Keratinocyte (primary cell): ENCODE results near the gene GUCA2A. TPM values are rescaled to one million over a fixed set of nuclear protein-coding genes. Genes with fewer than 3 reads are reported as not detected.

ENCODE experiments used
- DNase-seq: peaks from one replicate; pipeline ENCODE4 v3.0.0-alpha.2; 2011; ENCODE audit warnings: low read depth, missing footprints, low spot score
- FAIRE-seq: peaks from 2 replicates; lab custom pipeline; 2011; peaks lifted over from hg19 to GRCh38; lab: Jason Lieb, UNC
- H2AFZ ChIP-seq: 2 replicates; pipeline ENCODE4 v1.6.0; 2012; ENCODE audit warnings: low read length, control low read depth, inconsistent platforms; ENCODE audit not compliant: control insufficient read depth
- H3K27ac ChIP-seq: 2 replicates; pipeline ENCODE4 v1.5.1; 2011; ENCODE audit warnings: low read length; ENCODE audit not compliant: control insufficient read depth, insufficient read depth
- H3K27me3 ChIP-seq: 3 replicates; pipeline ENCODE4 v1.6.0; 2011; ENCODE audit warnings: low read length; ENCODE audit not compliant: control insufficient read depth, insufficient read depth; ENCODE audit errors: extremely low read depth
- H3K36me3 ChIP-seq, 2 experiments: 2 replicates in 1 of 2; 3 replicates in 1 of 2; pipeline ENCODE4 v1.5.1; 2011; ENCODE audit warnings: low read length in 2 of 2, mild to moderate bottlenecking in 1 of 2; ENCODE audit not compliant: control insufficient read depth in 2 of 2, insufficient read depth in 2 of 2; ENCODE audit errors: extremely low read depth in 1 of 2
- H3K4me1 ChIP-seq: 3 replicates; pipeline ENCODE4 v1.5.1; 2011; ENCODE audit warnings: low read length; ENCODE audit not compliant: control insufficient read depth, insufficient read depth; ENCODE audit errors: extremely low read depth
- H3K4me2 ChIP-seq: 3 replicates; pipeline ENCODE4 v1.6.0; 2011; ENCODE audit warnings: low read depth, low read length; ENCODE audit not compliant: control insufficient read depth, insufficient read depth; ENCODE audit errors: extremely low read depth
- H3K4me3 ChIP-seq, 3 experiments: fragments of 200-600 bp in 1 of 3; sonication (generic) in 1 of 3; 2 replicates in 2 of 3; 3 replicates in 1 of 3; pipeline ENCODE4 v1.5.1; 2011 to 2016; ENCODE audit warnings: low read length in 3 of 3, mild to moderate bottlenecking in 3 of 3, control low read depth in 2 of 3, inconsistent platforms in 1 of 3, low read depth in 1 of 3, mixed read lengths in 1 of 3, mixed run types in 1 of 3, moderate library complexity in 1 of 3; ENCODE audit not compliant: control insufficient read depth in 2 of 3, insufficient read depth in 2 of 3; ENCODE audit errors: extremely low read depth in 1 of 3
- H3K79me2 ChIP-seq: 2 replicates; pipeline ENCODE4 v1.6.0; 2012; ENCODE audit warnings: low read length; ENCODE audit not compliant: control insufficient read depth, insufficient read depth
- H3K9ac ChIP-seq: 3 replicates; pipeline ENCODE4 v1.6.0; 2011; ENCODE audit warnings: low read length; ENCODE audit not compliant: control insufficient read depth, insufficient read depth; ENCODE audit errors: extremely low read depth
- H3K9me1 ChIP-seq: 3 replicates; pipeline ENCODE4 v1.6.0; 2011; ENCODE audit warnings: low read length; ENCODE audit not compliant: control insufficient read depth, insufficient read depth; ENCODE audit errors: extremely low read depth
- H3K9me3 ChIP-seq: 2 replicates; pipeline ENCODE4 v1.5.1; 2012; ENCODE audit warnings: low read depth, low read length; ENCODE audit not compliant: control insufficient read depth
- H4K20me1 ChIP-seq: 3 replicates; pipeline ENCODE4 v1.6.0; 2011; ENCODE audit warnings: low read length; ENCODE audit not compliant: control insufficient read depth, insufficient read depth; ENCODE audit errors: extremely low read depth
- EZH2 ChIP-seq: IDR thresholded peaks from one replicate; pipeline ENCODE4 v1.6.1; 2012; ENCODE audit warnings: inconsistent platforms, mild to moderate bottlenecking, low read length, moderate library complexity
- dilution Hi-C: fragments of 300-500 bp; cut with MboI; formaldehyde crosslinking; loops from one replicate; pipeline ENCODE4 v1.7.0; 2020; ENCODE audit warnings: low sequenced_read_pairs; ENCODE audit not compliant: extremely low pct_ligation_motif_present
- polyA plus RNA-seq, 5 experiments: library from polyadenylated mRNA; depleted of rRNA in 3 of 5; stranded (reverse) in 3 of 5; stranded (forward) in 1 of 5; unstranded in 1 of 5; fragments of >200 nt; gene quantifications; 1 replicate in 1 of 5; 2 replicates in 3 of 5; 3 replicates in 1 of 5; pipeline versions ENCODE4 v1.2.1 to v1.2.3, GENCODE V29; 2011 to 2012; ENCODE audit warnings: missing spikeins in 2 of 5, low read depth in 1 of 5, low replicate concordance in 1 of 5
- TF ChIP-seq, protein P1 (sequence below), 3 experiments: IDR thresholded peaks in 1 of 3; conservative IDR thresholded peaks in 1 of 3; optimal IDR thresholded peaks in 1 of 3; 2 replicates in 2 of 3; 3 replicates in 1 of 3; pipeline versions ENCODE3 to v1.5.1; 2011; ENCODE audit warnings: low read length in 3 of 3, mild to moderate bottlenecking in 3 of 3, moderate library complexity in 2 of 3, control low read depth in 1 of 3, inconsistent platforms in 1 of 3; ENCODE audit not compliant: insufficient read depth in 2 of 3; ENCODE audit errors: extremely low read depth in 1 of 3

Gene GUCA2A
- polyA plus RNA-seq, 1 donor (not counting 4 experiments of a cell fraction or from before 2014, with no cell fraction given): not detected

DNA sequence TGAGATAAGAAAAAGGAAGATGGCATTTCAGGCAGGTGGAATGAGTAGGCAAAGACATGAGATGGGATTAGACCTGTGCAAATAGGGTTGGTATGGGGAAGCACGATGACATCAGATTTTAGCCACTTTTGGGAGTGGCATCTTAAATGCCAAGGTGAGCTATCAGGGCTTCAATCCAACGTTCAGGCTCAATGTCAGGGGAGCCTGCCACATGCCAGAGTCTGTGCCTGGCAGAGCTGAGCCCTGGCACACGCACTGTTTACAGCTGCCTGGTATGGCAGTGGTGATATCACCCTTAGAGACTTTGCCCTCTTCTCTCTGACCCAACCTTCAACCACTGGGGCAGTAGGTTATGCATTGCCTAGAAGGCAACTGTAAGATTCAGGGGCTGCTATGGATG, 12.4 kb downstream of the GUCA2A start:
- H4K20me1 ChIP-seq: no peaks in the 10 kb centered on the region
- H3K4me3 ChIP-seq: no peak overlapping the region
- no peak overlapping the region for H2AFZ ChIP-seq
- peaks cover 7% of the 10 kb centered on the region for H3K27me3 ChIP-seq
- DNase-seq: no peak
- no peaks in the 10 kb centered on the region for H3K36me3 ChIP-seq
- H3K9me1 ChIP-seq: no peaks in the 10 kb centered on the region
- no peak for FAIRE-seq
- H3K9ac ChIP-seq: no peak overlapping the region
- peaks cover 4% of the 10 kb centered on the region for H3K4me1 ChIP-seq
- dilution Hi-C loops: no loop called here
- no peak overlapping the region for H3K4me2 ChIP-seq
- no peaks in the 10 kb centered on the region for H3K79me2 ChIP-seq
- no peak overlapping the region for H3K27ac ChIP-seq
- no peaks in the 10 kb centered on the region for H3K9me3 ChIP-seq
- TF ChIP-seq, protein P1, sequence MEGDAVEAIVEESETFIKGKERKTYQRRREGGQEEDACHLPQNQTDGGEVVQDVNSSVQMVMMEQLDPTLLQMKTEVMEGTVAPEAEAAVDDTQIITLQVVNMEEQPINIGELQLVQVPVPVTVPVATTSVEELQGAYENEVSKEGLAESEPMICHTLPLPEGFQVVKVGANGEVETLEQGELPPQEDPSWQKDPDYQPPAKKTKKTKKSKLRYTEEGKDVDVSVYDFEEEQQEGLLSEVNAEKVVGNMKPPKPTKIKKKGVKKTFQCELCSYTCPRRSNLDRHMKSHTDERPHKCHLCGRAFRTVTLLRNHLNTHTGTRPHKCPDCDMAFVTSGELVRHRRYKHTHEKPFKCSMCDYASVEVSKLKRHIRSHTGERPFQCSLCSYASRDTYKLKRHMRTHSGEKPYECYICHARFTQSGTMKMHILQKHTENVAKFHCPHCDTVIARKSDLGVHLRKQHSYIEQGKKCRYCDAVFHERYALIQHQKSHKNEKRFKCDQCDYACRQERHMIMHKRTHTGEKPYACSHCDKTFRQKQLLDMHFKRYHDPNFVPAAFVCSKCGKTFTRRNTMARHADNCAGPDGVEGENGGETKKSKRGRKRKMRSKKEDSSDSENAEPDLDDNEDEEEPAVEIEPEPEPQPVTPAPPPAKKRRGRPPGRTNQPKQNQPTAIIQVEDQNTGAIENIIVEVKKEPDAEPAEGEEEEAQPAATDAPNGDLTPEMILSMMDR (optimal IDR thresholded peaks at IDR 0.05 in 1 of 3, IDR thresholded peaks at IDR 0.05 in 1 of 3, conservative IDR thresholded peaks at IDR 0.05 in 1 of 3; ENCODE audit: extremely low read depth in 1 of 3, insufficient read depth in 2 of 3, low read length in 3 of 3): no peak
- TF ChIP-seq EZH2: no peak

DNA sequence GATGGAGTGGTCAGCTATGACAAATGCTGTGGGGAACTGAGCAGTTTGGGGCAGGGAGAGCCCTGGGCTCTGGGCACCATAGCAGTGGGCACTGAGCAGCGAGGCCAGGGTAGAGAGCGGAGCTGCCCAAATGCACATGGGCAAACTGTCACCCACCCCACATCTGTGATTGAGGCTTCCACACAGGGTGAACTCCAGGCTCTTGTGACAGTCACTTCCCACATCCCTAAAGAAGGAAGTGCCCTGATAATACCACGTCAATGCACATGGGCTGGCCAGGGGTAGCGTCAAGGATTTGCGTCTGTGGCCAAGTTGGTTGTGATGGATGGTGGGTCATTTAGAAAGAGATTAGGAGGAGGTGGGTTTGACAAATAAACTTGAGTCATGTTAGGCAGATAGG, 13.9 kb downstream of the GUCA2A start:
- Histone ChIP-seq H2AFZ (no peak overlapping the region), H3K36me3 (no peaks in the 10 kb centered on the region), H3K4me1 (peaks cover 11% of the 10 kb centered on the region), H3K9me3 (no peaks in the 10 kb centered on the region), H3K4me3 (no peak overlapping the region), H3K79me2 (no peaks in the 10 kb centered on the region), H3K27me3 (peaks cover 7% of the 10 kb centered on the region), H3K27ac (no peak overlapping the region), H4K20me1 (no peaks in the 10 kb centered on the region), H3K9me1 (no peaks in the 10 kb centered on the region), H3K4me2 (no peak overlapping the region), H3K9ac (no peak overlapping the region)
- dilution Hi-C loops: no loop called here
- no peak for FAIRE-seq
- TF ChIP-seq, protein P1 (optimal IDR thresholded peaks at IDR 0.05 in 1 of 3, IDR thresholded peaks at IDR 0.05 in 1 of 3, conservative IDR thresholded peaks at IDR 0.05 in 1 of 3; ENCODE audit: extremely low read depth in 1 of 3, insufficient read depth in 2 of 3, low read length in 3 of 3): no peak
- TF ChIP-seq EZH2: no peak
- DNase-seq: no peak
